Mammary epithelial cell (primary cell): ENCODE results near the gene RNF223.

Experiments used
- CTCF ChIP-seq, 2 donors: IDR thresholded peaks in 1 of 2; conservative IDR thresholded peaks in 1 of 2; 2 replicates each; pipeline ENCODE4 v1.5.1; 2011 to 2012; ENCODE audit warnings: inconsistent platforms in 2 of 2, low read length in 2 of 2, mild to moderate bottlenecking in 2 of 2, control low read depth in 1 of 2, low read depth in 1 of 2; ENCODE audit not compliant: insufficient read depth in 1 of 2; ENCODE audit errors: extremely low read depth in 1 of 2
- EZH2 ChIP-seq: IDR thresholded peaks from 2 replicates; pipeline ENCODE4 v1.6.1; 2012; ENCODE audit warnings: low read length, inconsistent platforms, borderline replicate concordance

GRCh38 chr1:1065265-1065939, 8.7 kb downstream of the RNF223 start:
- TF ChIP-seq CTCF (conservative IDR thresholded peaks at IDR 0.05 in 1 of 2, IDR thresholded peaks at IDR 0.05 in 1 of 2; ENCODE audit: extremely low read depth in 1 of 2, insufficient read depth in 1 of 2, low read depth in 1 of 2, low read length in 2 of 2): no peak
- no peak for TF ChIP-seq EZH2
